ENCODE data around the gene NFE2L2. TPM values are rescaled to one million over a fixed set of nuclear protein-coding genes. Genes with fewer than 3 reads are reported as not detected.
"Not testable (repeated sequence)": the region's sequence is repeated elsewhere in the genome, so short reads cannot be mapped to it uniquely, and the experiment has no call there.

The NFE2L2 gene
- total RNA-seq, 6 experiments from 2014 or later, result 59.0 to 76.5 (median 67.8) TPM

DNA sequence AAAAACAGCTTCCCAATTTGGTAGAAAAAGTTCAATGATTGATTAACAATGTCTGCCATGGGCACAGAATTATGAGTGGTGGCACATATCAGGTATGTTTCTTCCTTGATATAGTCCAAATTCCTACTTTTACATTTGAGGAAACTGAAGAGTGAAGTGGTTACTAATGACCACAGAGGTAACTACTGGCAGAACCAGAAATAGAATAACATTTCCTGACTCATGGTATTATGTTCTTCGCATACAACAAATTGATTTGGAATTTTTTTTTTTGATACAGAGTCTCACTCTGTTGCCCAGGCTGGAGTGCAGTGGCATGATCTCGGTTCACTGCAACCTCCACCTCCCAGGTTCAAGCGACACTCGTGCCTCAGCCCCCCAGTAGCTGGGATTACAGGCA lies 6.0 kb upstream of the NFE2L2 start:
- Mint-ChIP-seq H3K9me3 (no peaks in the 10 kb centered on the region), H3K4me3 (no peak overlapping the region), H3K27me3 (ENCODE audit: insufficient read depth) (no peaks in the 10 kb centered on the region), H3K4me1 (ENCODE audit: low read depth) (peaks cover 48% of the 10 kb centered on the region), H3K27ac (no peak overlapping the region), H3K36me3 (ENCODE audit: low read depth) (no peaks in the 10 kb centered on the region)
- TF ChIP-seq, protein P1, sequence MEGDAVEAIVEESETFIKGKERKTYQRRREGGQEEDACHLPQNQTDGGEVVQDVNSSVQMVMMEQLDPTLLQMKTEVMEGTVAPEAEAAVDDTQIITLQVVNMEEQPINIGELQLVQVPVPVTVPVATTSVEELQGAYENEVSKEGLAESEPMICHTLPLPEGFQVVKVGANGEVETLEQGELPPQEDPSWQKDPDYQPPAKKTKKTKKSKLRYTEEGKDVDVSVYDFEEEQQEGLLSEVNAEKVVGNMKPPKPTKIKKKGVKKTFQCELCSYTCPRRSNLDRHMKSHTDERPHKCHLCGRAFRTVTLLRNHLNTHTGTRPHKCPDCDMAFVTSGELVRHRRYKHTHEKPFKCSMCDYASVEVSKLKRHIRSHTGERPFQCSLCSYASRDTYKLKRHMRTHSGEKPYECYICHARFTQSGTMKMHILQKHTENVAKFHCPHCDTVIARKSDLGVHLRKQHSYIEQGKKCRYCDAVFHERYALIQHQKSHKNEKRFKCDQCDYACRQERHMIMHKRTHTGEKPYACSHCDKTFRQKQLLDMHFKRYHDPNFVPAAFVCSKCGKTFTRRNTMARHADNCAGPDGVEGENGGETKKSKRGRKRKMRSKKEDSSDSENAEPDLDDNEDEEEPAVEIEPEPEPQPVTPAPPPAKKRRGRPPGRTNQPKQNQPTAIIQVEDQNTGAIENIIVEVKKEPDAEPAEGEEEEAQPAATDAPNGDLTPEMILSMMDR (IDR thresholded peaks at IDR 0.05), result no peak
- DNase-seq, result no peak

DNA sequence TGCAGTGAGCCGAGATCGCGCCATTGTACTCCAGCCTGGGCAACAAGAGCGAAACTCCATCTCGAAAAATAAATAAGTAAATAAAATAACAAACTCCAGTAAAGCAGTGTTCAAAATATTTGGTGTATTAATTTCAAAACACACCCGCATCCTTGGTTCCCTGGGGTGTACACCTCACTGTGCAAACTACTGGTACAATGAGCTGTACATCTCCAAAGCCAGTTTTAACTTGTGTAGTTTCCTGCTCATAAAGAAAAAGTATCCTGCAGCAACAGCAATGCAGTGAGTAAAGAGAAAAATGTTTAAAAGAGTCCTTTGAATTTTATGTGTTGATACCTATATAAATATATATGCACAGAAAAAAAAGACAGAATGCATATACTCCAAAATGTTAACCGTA lies 4.4 kb upstream of the NFE2L2 start:
- Mint-ChIP-seq H3K4me3 (no peak overlapping the region), H3K9me3 (no peaks in the 10 kb centered on the region), H3K36me3 (ENCODE audit: low read depth) (no peaks in the 10 kb centered on the region), H3K4me1 (ENCODE audit: low read depth) (peaks cover 36% of the 10 kb centered on the region), H3K27me3 (ENCODE audit: insufficient read depth) (no peaks in the 10 kb centered on the region), H3K27ac (no peak overlapping the region)
- TF ChIP-seq, protein P1 (IDR thresholded peaks at IDR 0.05), result no peak
- no peak for DNase-seq

DNA sequence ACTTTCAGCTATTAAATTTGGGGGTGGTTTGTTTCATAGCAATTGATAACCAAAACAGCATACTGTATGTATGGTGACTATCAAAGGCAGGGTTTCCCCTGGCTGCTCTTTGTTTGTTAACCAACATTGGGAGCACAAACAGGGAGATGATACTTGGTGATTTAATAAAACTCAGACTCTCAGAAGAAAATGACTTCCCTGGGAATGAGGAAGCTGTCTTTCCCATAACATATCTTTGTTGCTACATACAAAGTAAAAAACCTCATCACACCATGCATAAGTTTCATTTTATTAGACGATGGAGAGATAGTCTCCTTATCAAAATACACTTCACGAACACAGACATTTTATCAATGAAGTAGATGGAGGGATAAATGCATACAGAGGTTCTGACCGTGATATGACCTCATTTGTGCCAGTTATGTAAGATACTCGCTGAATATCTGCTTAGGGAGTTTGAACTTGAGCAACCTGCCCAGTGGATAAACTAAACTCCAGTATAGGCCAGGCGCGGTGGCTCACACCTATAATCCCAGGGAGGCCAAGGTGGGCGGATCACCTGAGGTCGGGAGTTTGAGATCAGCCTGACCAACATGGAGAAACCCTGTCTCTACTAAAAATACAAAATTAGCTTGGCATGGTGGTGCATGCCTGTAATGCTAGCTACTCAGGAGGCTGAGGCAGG lies 3.8 kb upstream of the NFE2L2 start:
- TF ChIP-seq, protein P1 (IDR thresholded peaks at IDR 0.05), result no peak
- Mint-ChIP-seq H3K36me3 (ENCODE audit: low read depth) (peaks cover 2% of the 10 kb centered on the region), H3K4me1 (ENCODE audit: low read depth) (peaks cover 30% of the 10 kb centered on the region), H3K9me3 (no peaks in the 10 kb centered on the region), H3K27ac (no peak overlapping the region), H3K4me3 (no peak overlapping the region), H3K27me3 (ENCODE audit: insufficient read depth) (no peaks in the 10 kb centered on the region)
- DNase-seq, result no peak

DNA sequence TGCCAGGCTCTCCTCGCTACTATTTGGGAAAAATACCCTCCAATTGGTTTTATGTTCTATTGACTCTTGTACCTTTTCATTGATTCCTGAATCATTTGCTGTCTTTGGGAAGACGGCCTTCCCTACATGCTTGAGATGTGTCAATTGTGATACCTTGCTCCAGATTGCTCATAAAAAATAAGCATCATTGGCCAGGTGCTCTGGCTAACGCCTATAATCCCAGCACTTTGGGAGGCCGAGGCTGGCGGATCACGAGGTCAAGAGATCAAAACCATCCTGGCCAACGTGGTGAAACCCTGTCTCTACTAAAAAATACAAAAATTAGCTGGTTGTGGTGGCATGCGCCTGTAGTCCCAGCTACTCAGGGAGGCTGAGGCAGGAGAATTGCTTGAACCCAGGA lies 2.4 kb upstream of the NFE2L2 start:
- H3K27me3 Mint-ChIP-seq (ENCODE audit: insufficient read depth); H3K9me3 Mint-ChIP-seq; H3K4me3 Mint-ChIP-seq; DNase-seq: not testable (repeated sequence)
- H3K4me1 Mint-ChIP-seq (ENCODE audit: low read depth), result peaks cover 32% of the 10 kb centered on the region
- peaks cover 15% of the 10 kb centered on the region for H3K36me3 Mint-ChIP-seq (ENCODE audit: low read depth)
- H3K27ac Mint-ChIP-seq, result peak overlapping the region; percentile 95; the same call in 1 of the 2 replicates

DNA sequence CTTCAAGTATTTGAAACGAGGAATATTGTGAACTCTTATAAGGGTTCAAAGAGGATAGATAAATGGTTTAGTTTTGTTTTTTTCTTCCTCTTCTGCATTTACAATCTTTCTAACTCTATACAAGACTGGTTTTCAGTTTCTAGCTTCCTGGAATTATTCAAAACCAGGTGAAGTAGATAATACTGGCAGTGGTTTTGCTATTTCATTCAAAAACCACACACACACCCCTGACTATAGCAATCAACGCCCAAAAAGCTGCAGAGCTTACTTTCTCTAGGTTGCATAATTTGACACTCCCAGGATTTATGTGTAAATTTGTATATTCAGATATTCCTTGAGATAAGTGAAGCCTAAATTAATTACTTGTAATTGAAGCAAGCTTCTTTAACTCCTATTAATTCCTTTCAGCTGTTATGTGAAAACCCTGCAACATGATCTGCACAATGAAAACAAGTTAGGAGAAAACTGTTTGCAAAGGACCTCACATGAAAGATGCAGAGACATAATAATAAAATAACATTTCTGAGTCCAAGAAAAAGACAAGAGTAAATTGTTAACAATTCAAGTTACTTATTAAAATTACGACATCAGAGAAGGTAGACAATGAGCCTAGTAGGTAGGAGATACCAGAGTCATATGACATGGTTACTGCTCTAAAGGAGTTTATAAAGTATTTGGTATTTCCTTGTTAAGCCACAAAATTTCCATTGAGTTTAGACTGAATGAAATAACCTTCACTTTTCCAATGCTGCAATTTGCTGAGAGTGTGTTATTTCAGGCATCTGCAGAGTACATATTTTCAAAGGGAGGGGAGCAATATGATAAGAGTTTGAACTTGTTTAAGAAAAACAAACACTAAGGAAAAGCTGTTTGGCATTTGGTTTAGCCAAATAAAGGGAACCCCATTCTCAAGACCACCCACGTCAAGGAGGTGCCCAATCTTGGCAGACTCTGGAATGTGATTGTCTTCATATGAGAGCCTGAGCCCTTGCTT lies 1.6 kb upstream of the NFE2L2 start:
- Mint-ChIP-seq H3K4me3 (peak overlapping the region; percentile 91), H3K4me1 (ENCODE audit: low read depth) (peaks cover 40% of the 10 kb centered on the region), H3K27me3 (ENCODE audit: insufficient read depth) (peaks cover 2% of the 10 kb centered on the region; the same call in 1 of the 2 replicates), H3K36me3 (ENCODE audit: low read depth) (peaks cover 20% of the 10 kb centered on the region), H3K9me3 (no peaks in the 10 kb centered on the region), H3K27ac (peak overlapping the region; percentile 95)
- DNase-seq, result peak; percentile 30
- TF ChIP-seq, protein P1 (IDR thresholded peaks at IDR 0.05), result no peak

Measured in HFFc6 (cell line).